ENCODE measurements around the gene TCN2. TPM values are rescaled to one million over a fixed set of nuclear protein-coding genes. Genes with fewer than 3 reads are reported as not detected.

Gene TCN2
- total RNA-seq, 4 donors from 2014 or later: 28.7 to 44.2 (median 40.2) TPM

DNA sequence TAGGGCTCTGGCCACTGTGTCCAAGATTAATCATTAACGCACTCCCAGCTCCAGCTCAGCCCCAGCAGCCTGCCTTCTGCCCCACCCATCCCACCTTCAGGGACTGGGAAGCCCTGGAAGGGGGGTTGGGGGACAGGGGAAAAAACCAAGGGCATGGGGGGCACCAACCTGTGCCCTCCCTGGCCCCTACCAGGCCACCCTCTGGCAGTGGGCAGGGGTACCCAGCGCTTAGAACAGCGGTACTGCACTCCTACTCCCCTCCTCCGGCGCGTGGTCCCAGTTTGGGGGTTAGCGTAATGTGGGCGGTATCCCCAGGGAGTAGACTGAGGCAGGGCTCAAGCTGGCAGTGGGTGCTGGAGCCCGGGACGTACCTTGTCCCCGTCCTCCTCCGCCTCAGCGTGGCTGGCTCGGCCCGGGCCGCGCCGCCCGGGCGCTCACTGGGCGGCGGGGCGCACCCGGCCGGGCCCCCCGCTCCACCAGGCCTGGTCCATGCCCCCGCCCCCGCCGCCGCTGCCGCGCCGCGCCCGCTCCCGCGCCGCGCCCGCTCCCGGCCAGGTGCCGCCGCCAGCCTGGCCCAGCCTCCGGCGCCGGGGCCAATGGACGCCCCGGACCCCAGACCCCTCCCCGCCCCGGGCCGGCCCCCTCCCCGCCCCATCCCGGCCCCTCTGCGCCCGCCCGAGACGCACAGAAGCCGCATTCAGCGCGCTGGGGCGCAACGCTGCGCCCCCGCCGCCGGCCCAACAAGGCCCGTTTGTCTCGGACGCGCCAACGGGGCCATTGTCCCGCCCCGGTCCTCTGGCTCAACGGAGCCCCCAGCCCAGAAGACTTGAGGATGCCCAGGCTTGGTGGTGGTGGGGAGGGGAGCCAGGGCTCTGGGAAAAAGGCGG, 32.6 kb upstream of the TCN2 start, which contains the start of gene GAL3ST1:
TSS of gene GAL3ST1 (minus strand) at position 571 of the 887 bp plus-strand sequence. CDS start 17,273 bp downstream, outside the sequence.
- peaks cover 8 to 22% (median 18%) of the 10 kb centered on the region in 4 donors for H3K4me1 ChIP-seq

DNA sequence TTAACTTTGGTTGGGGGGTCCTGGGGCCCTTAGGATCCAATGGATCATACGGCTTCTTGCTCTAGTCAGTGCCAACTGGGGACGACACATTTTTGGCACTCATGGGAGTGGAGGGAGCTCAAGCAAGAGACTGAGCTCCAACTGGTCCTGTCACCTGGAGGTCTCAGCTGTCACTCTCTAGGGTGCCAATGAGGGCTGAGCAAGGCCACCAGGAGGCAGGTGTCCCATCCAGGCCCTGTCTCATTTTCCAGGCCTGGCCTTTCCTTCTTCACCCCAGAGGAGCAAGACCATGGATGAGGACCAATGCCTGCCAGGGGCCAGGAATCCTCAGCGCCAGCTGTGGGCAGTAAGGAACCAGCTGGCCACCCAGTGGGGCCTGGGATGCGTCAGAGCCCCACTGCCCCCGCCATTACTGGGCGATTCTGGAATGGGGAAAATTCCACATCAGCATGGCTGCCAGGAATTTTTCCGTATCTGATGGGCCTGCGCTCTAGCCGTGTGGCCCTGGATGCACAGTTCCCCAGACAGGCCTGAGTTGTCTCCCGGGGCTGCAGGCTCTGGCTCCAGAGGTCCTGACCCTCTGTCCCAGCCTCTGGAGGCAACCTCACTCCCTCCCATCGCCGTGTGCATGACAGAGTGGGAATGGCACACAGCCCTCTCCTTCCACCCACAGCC, 31.8 kb upstream of the TCN2 start:
- Histone ChIP-seq H3K4me3 (peak overlapping the region; percentile 19 to 39 (median 27)), H3K4me1 (peaks cover 8 to 22% (median 18%) of the 10 kb centered on the region in 4 donors), H3K27ac (replicated peaks in 1 of 4) (peak overlapping the region; percentile 27 to 65 (median 46)), H3K36me3 (peaks cover 39 to 50% (median 48%) of the 10 kb centered on the region in 4 donors), H3K9me3 (no peaks in the 10 kb centered on the region), H3K27me3 (peaks cover 0 to 7% (median 0%) of the 10 kb centered on the region in 4 donors)
- TF ChIP-seq, protein P1, sequence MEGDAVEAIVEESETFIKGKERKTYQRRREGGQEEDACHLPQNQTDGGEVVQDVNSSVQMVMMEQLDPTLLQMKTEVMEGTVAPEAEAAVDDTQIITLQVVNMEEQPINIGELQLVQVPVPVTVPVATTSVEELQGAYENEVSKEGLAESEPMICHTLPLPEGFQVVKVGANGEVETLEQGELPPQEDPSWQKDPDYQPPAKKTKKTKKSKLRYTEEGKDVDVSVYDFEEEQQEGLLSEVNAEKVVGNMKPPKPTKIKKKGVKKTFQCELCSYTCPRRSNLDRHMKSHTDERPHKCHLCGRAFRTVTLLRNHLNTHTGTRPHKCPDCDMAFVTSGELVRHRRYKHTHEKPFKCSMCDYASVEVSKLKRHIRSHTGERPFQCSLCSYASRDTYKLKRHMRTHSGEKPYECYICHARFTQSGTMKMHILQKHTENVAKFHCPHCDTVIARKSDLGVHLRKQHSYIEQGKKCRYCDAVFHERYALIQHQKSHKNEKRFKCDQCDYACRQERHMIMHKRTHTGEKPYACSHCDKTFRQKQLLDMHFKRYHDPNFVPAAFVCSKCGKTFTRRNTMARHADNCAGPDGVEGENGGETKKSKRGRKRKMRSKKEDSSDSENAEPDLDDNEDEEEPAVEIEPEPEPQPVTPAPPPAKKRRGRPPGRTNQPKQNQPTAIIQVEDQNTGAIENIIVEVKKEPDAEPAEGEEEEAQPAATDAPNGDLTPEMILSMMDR (IDR thresholded peaks at IDR 0.05): no peak
- no peak for TF ChIP-seq POLR2A (IDR thresholded peaks at IDR 0.05; ENCODE audit: low read depth)
- no peak for DNase-seq (ENCODE audit: extremely low spot score)
- intact Hi-C loops (cut with DNase I): no loop called here
- WGBS: 52% methylated on average over 9 of the region's 12 CpGs

More for the DNA sequence above, 32.6 kb upstream of the TCN2 start, which contains the start of gene GAL3ST1:
- H3K4me3 ChIP-seq: peak within 1 kb of the TSS; percentile 25 to 39 (median 28)
- H3K36me3 ChIP-seq: peaks cover 31 to 42% (median 40%) of the 10 kb centered on the region in 4 donors
- 41% methylated on average over 5 of the region's 75 CpGs for WGBS
- intact Hi-C loops (cut with DNase I): no loop called here
- H3K27ac ChIP-seq (replicated peaks in 1 of 4): peak within 1 kb of the TSS; percentile 19 to 65 (median 44)
- no peaks in the 10 kb centered on the region for H3K9me3 ChIP-seq
- no peak for DNase-seq (ENCODE audit: extremely low spot score)
- no peak for TF ChIP-seq EP300 (IDR thresholded peaks at IDR 0.05)
- TF ChIP-seq, protein P1 (IDR thresholded peaks at IDR 0.05): no peak
- no peak for TF ChIP-seq POLR2A (IDR thresholded peaks at IDR 0.05; ENCODE audit: low read depth)
- no peak for TF ChIP-seq POLR2AphosphoS5 (IDR thresholded peaks at IDR 0.05)
- H3K27me3 ChIP-seq: peaks cover 0 to 7% (median 0%) of the 10 kb centered on the region in 4 donors

DNA sequence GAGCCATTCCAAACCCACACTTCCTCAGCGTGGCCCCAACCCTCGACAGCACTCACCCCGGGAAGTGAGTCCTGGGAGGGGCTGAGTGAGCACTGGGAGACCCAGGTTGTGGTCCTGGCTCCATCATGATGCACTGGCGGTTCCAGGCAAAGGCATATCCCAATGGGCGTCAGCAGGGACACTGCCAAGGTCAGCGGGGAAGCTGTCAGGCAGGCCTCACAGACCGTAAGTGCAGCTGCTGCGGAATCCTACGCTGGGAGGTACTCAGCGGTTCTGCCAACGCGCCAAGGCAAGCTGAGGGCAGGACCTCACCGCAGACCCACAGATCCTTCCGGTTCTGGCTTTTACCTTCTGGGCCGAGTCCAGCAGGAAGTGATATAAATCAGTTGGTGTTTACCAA, 31.1 kb upstream of the TCN2 start:
- 91% methylated on average over 9 of the region's 15 CpGs for WGBS
- H3K27ac ChIP-seq (replicated peaks in 1 of 4): peak overlapping the region in 3 of 4 donors; percentile 20 to 55 (median 32)
- no peaks in the 10 kb centered on the region for H3K9me3 ChIP-seq
- peaks cover 8 to 22% (median 18%) of the 10 kb centered on the region in 4 donors for H3K4me1 ChIP-seq
- intact Hi-C loops (cut with DNase I): no loop called here
- H3K36me3 ChIP-seq: peaks cover 47 to 58% (median 55%) of the 10 kb centered on the region in 4 donors
- no peak overlapping the region for H3K4me3 ChIP-seq
- H3K27me3 ChIP-seq: peaks cover 0 to 7% (median 0%) of the 10 kb centered on the region in 4 donors
- no peak for TF ChIP-seq POLR2AphosphoS5 (IDR thresholded peaks at IDR 0.05)
- no peak for TF ChIP-seq POLR2A (IDR thresholded peaks at IDR 0.05; ENCODE audit: low read depth)
- TF ChIP-seq EP300 (IDR thresholded peaks at IDR 0.05): no peak
- TF ChIP-seq, protein P1 (IDR thresholded peaks at IDR 0.05): no peak
- DNase-seq (ENCODE audit: extremely low spot score): no peak

DNA sequence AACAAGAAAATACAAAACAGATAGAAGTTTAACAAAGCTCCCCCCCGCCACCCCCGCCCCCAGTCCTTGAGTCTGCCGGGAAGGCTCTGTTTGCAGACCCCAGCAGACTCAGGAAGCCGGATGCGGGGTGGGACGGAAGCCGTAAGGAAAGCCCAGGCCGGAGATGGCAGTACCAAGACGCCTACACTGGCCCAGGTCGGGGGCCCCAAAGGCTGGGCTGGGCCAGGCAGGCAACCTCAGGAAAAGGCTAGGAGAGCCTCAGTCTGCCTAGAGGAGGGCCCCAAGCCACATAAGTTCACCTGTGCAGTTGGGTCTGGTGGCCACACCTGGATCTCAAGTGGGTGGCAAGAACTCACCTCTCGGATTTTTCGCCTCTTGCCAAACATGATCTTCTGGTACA, 28.5 kb upstream of the TCN2 start:
- DNase-seq (ENCODE audit: extremely low spot score): no peak
- 91% methylated on average over 5 of the region's 12 CpGs for WGBS

More for the DNA sequence above, 28.5 kb upstream of the TCN2 start:
- Histone ChIP-seq H3K36me3 (peaks cover 71 to 84% (median 81%) of the 10 kb centered on the region in 4 donors), H3K4me3 (no peak overlapping the region), H3K27ac (replicated peaks in 1 of 4) (no peak overlapping the region), H3K9me3 (no peaks in the 10 kb centered on the region), H3K4me1 (peaks cover 8 to 22% (median 18%) of the 10 kb centered on the region in 4 donors), H3K27me3 (peaks cover 0 to 7% (median 0%) of the 10 kb centered on the region in 4 donors)
- intact Hi-C loops (cut with DNase I): no loop called here
- TF ChIP-seq EP300 (IDR thresholded peaks at IDR 0.05) (no peak), POLR2A (IDR thresholded peaks at IDR 0.05; ENCODE audit: low read depth) (no peak), POLR2AphosphoS5 (IDR thresholded peaks at IDR 0.05) (no peak)
- TF ChIP-seq, protein P1 (IDR thresholded peaks at IDR 0.05): no peak

Measured in esophagus muscularis mucosa (tissue), 4 donors.